B cell (primary cell): ENCODE results near the gene PAH. TPM values are rescaled to one million over a fixed set of nuclear protein-coding genes. Genes with fewer than 3 reads are reported as not detected.

Experiments used
- ATAC-seq: fragments of 200-7000 bp; cut with Tn5 transposase; one replicate; pipeline ENCODE4 v1.10.0; 2021; ENCODE audit warnings: low read depth, mild to moderate bottlenecking, moderate number of reproducible peaks, moderate library complexity
- CTCF ChIA-PET: fragments of 350-600 bp; sonication (Branson Sonifier 250); formaldehyde crosslinking; loops from one replicate; lab custom pipeline; 2021; ENCODE audit warnings: antibody characterized with exemption, inconsistent platforms; lab: Charles Lee
- POLR2A ChIA-PET: fragments of 350-600 bp; sonication (Branson Sonifier 250); formaldehyde crosslinking; loops from one replicate; lab custom pipeline; 2021; ENCODE audit warnings: antibody characterized with exemption; lab: Charles Lee
- DNase-seq: peaks from one replicate; pipeline ENCODE4 v3.0.0; 2013
- H2AFZ ChIP-seq: 2 replicates; pipeline ENCODE4 v1.6.1; 2012; ENCODE audit warnings: mild to moderate bottlenecking, low read depth, low read length; ENCODE audit not compliant: insufficient read depth, poor library complexity, severe bottlenecking
- H3K27ac ChIP-seq, 2 donors: 1 replicate in 1 of 2; 2 replicates in 1 of 2; pipeline ENCODE4 v1.5.1; 2012 to 2013; ENCODE audit warnings: low read length in 2 of 2, mild to moderate bottlenecking in 2 of 2, moderate library complexity in 1 of 2
- H3K27me3 ChIP-seq, 4 experiments: fragments of 200-600 bp in 1 of 4; sonication (generic) in 1 of 4; replicated peaks in 1 of 4; 1 replicate in 2 of 4; 2 replicates in 2 of 4; pipeline versions ENCODE4 v1.6.1 to v1.7.0; 2013 to 2016; ENCODE audit warnings: low read length in 3 of 4, mild to moderate bottlenecking in 2 of 4, mixed read lengths in 1 of 4, moderate library complexity in 1 of 4; ENCODE audit not compliant: insufficient read depth in 4 of 4, control insufficient read depth in 3 of 4; ENCODE audit errors: control extremely low read depth in 1 of 4
- H3K36me3 ChIP-seq, 2 experiments: replicated peaks in 1 of 2; 1 replicate in 1 of 2; 2 replicates in 1 of 2; pipeline versions ENCODE4 v1.6.1 to v1.7.1; 2013; ENCODE audit warnings: low read length in 1 of 2; ENCODE audit not compliant: insufficient read depth in 2 of 2, control insufficient read depth in 1 of 2; ENCODE audit errors: control extremely low read depth in 1 of 2, extremely low read depth in 1 of 2
- H3K4me1 ChIP-seq, 2 donors: fragments of 200-600 bp in 1 of 2; sonication (generic) in 1 of 2; 1 replicate in 1 of 2; 2 replicates in 1 of 2; pipeline versions ENCODE4 v1.5.1 to v1.6.1; 2013 to 2017; ENCODE audit warnings: low read length in 2 of 2; ENCODE audit not compliant: control insufficient read depth in 2 of 2, insufficient read depth in 2 of 2
- H3K4me2 ChIP-seq: replicated peaks from 2 replicates; pipeline ENCODE3; 2012; ENCODE audit warnings: mild to moderate bottlenecking, low read depth, low read length; ENCODE audit not compliant: poor library complexity, severe bottlenecking
- H3K4me3 ChIP-seq, 5 experiments: fragments of 200-600 bp in 1 of 5; sonication (generic) in 1 of 5; 1 replicate in 3 of 5; 2 replicates in 2 of 5; pipeline versions ENCODE4 v1.5.1 to v1.7.0; 2011 to 2016; ENCODE audit warnings: low read length in 4 of 5, mild to moderate bottlenecking in 4 of 5, low read depth in 2 of 5, control low read depth in 1 of 5, moderate library complexity in 1 of 5; ENCODE audit not compliant: insufficient read depth in 1 of 5; ENCODE audit errors: control extremely low read depth in 1 of 5, extremely low read depth in 1 of 5
- H3K79me2 ChIP-seq: fragments of 200-600 bp; sonication (generic); one replicate; pipeline ENCODE4 v1.6.0; 2016; ENCODE audit warnings: low read length; ENCODE audit not compliant: control insufficient read depth, insufficient read depth
- H3K9ac ChIP-seq: fragments of 200-600 bp; sonication (generic); 2 replicates; pipeline ENCODE4 v1.6.1; 2017; ENCODE audit warnings: mild to moderate bottlenecking, low read length, moderate library complexity
- H3K9me3 ChIP-seq, 3 donors: one replicate each; pipeline versions ENCODE4 v1.6.1 to v1.7.1; 2013; ENCODE audit warnings: low read length in 2 of 3; ENCODE audit not compliant: control insufficient read depth in 2 of 3, insufficient read depth in 1 of 3; ENCODE audit errors: control extremely low read depth in 1 of 3
- H4K20me1 ChIP-seq: 2 replicates; pipeline ENCODE4 v1.6.0; 2012; ENCODE audit warnings: mild to moderate bottlenecking, low read length; ENCODE audit not compliant: insufficient read depth, control insufficient read depth, poor library complexity, severe bottlenecking
- H3K27ac Mint-ChIP-seq: one replicate; pipeline ENCODE4 v1.8.0; 2021; ENCODE audit warnings: mixed read lengths
- H3K27me3 Mint-ChIP-seq: one replicate; pipeline ENCODE4 v1.8.0; 2021; ENCODE audit warnings: mixed read lengths
- H3K4me1 Mint-ChIP-seq: one replicate; pipeline ENCODE4 v1.8.0; 2021; ENCODE audit warnings: mixed read lengths
- H3K4me3 Mint-ChIP-seq: one replicate; pipeline ENCODE4 v1.8.0; 2021; ENCODE audit warnings: mixed read lengths
- H3K9me3 Mint-ChIP-seq: one replicate; pipeline ENCODE4 v1.8.0; 2022; ENCODE audit warnings: mixed read lengths; ENCODE audit not compliant: insufficient read depth
- EZH2 ChIP-seq: IDR thresholded peaks from 2 replicates; pipeline ENCODE4 v1.6.1; 2012; ENCODE audit warnings: borderline replicate concordance, low read depth, mild to moderate bottlenecking, moderate library complexity, low read length; ENCODE audit not compliant: insufficient read depth, poor library complexity, severe bottlenecking
- WGBS: methylation state at CpG from one replicate; pipeline ENCODE4 v1.1.5; 2013; ENCODE audit warnings: missing lambda C conversion rate; ENCODE audit not compliant: insufficient coverage; 5-methylcytosine and 5-hydroxymethylcytosine counted together
- intact Hi-C: fragments of 100-400 bp; cut with micrococcal nuclease; formaldehyde crosslinking; loops from one replicate; pipeline ENCODE4 v1.10.0; 2022
- polyA plus RNA-seq: library from polyadenylated mRNA; depleted of rRNA; stranded (reverse); fragments of >200 nt; gene quantifications from 2 replicates; pipeline ENCODE4 v1.2.3, GENCODE V29; 2012
- total RNA-seq, 2 donors: library from RNA; stranded (reverse); fragments of 120-200 nt in 1 of 2; gene quantifications; 1 replicate in 1 of 2; 2 replicates in 1 of 2; pipeline versions ENCODE4 v1.2.3 to v1.2.4, GENCODE V29; 2013 to 2022
- TF ChIP-seq, protein P1 (sequence below): fragments of 200-600 bp; IDR thresholded peaks from one replicate; pipeline ENCODE4 v1.8.0; 2022; ENCODE audit warnings: antibody characterized with exemption, mild to moderate bottlenecking

The PAH gene
- total and polyA plus RNA-seq, 2 donors (not counting 1 experiment from before 2014, with no cell fraction given): 0.25 TPM; not detected in 1

DNA sequence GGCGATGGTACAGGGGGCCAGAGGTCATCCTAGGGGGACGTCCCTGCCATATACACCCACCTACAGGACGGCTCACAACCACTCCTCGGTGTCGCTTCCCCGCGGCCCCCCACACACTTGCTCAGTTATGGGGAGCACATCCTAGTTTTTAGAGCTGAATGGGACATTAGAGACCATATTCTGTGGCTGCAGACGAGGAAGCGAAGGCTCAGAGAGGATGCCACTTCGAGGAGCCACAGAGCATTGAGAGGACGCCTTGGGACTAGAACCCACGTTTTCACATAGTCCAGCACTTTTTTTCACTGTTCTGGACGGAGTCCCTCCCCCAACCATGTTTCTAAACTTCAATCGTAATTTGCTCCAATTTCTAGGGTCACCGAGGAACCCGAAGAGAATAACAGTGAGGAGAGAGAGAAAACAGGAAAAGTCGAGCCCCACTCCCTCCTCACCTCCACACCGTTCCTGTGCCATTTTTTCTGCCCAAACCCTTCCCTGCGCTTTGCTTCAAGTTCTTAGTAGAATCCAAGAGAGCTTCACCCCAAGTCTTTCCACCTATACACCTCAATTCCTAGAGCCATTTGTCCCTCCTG lies 39.8 kb upstream of the PAH start:
- ChIA-PET CTCF (interaction anchor here (0.7 to 0.8 kb wide), 2 partner anchors 8 to 74 kb away, joined by 3 read pairs; no protein-coding TSS in a partner anchor), POLR2A (no interaction called here)
- H3K4me3 ChIP-seq: no peak overlapping the region
- H3K79me2 ChIP-seq: no peaks in the 10 kb centered on the region
- H3K36me3 ChIP-seq: no peaks in the 10 kb centered on the region
- WGBS: 12% methylated on average over 9 of the region's 19 CpGs
- no peaks in the 10 kb centered on the region for H4K20me1 ChIP-seq
- Mint-ChIP-seq H3K4me1 (peaks cover 31% of the 10 kb centered on the region), H3K9me3 (no peaks in the 10 kb centered on the region), H3K27me3 (peaks cover 84% of the 10 kb centered on the region), H3K4me3 (peak overlapping the region; percentile 65), H3K27ac (no peak overlapping the region)
- TF ChIP-seq, protein P1, sequence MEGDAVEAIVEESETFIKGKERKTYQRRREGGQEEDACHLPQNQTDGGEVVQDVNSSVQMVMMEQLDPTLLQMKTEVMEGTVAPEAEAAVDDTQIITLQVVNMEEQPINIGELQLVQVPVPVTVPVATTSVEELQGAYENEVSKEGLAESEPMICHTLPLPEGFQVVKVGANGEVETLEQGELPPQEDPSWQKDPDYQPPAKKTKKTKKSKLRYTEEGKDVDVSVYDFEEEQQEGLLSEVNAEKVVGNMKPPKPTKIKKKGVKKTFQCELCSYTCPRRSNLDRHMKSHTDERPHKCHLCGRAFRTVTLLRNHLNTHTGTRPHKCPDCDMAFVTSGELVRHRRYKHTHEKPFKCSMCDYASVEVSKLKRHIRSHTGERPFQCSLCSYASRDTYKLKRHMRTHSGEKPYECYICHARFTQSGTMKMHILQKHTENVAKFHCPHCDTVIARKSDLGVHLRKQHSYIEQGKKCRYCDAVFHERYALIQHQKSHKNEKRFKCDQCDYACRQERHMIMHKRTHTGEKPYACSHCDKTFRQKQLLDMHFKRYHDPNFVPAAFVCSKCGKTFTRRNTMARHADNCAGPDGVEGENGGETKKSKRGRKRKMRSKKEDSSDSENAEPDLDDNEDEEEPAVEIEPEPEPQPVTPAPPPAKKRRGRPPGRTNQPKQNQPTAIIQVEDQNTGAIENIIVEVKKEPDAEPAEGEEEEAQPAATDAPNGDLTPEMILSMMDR: no peak
- peak; percentile 0 for TF ChIP-seq EZH2
- no peak for DNase-seq
- H3K9ac ChIP-seq: no peak overlapping the region
- peaks cover 1 to 87% (median 66%) of the 10 kb centered on the region in 4 experiments for H3K27me3 ChIP-seq
- H3K4me2 ChIP-seq: peak overlapping the region; percentile 91
- ATAC-seq: no peak
- H3K27ac ChIP-seq: no peak overlapping the region
- H3K4me1 ChIP-seq: peaks cover 33 to 45% of the 10 kb centered on the region in 2 donors
- H2AFZ ChIP-seq: no peak overlapping the region
- H3K9me3 ChIP-seq: peaks cover 0 to 25% (median 1%) of the 10 kb centered on the region in 3 donors
- intact Hi-C loops: loop anchor here (10.0 kb wide), 1 partner anchor 348 kb away; no protein-coding TSS in a partner anchor
